NCI-H2171 treated with DMSO at 0.1 percent for 48 hours (cell line): ENCODE data around the gene FGGY.

Source experiments
- DNase-seq: peaks from one replicate; lab custom pipeline; 2025; lab: John Stamatoyannopoulos, UW

Gene FGGY

DNA sequence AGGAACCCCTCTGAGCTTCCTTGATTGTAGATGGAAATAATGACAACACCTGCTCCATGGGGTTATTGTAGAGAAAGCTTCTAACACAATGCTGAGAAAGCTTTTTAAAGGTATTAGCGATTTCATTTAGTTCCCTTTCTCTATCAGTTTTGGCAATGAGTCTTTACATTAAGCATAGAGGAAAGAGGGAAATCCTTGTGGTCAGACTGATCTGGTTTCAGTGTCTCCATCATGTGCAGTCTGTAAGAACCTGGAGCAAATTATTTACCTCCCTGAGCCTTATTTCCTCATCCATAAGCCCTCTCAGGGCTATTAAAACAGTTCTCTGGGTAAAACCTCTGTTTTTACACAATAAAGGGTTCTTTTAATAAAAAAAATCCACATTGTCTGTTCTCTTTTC lies 87.5 kb downstream of the FGGY start:
- DNase-seq = no peak

- DNase-seq = no peak
Measured at GRCh38 chr1:59388191-59388590, 91.3 kb downstream of the FGGY start.

DNA sequence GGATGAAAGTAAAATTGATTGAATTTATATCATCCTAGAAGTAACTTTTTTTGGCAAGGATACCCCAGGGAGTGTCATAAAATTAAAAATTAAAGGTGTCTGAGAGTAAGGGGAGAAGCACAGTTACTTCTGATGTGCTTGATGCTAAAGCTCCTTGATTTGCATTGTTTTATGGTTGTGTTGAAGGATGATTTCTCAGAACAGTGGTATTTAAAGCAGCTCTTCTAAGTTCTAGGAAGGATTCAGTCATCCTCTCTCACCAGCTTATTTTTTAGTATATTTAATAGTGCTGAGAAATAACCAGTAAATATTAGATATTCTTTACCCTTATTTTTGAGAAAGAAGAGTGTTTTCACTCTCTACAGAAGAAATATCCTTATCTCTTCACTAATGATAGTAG lies 93.0 kb downstream of the FGGY start:
- no peak for DNase-seq

DNA sequence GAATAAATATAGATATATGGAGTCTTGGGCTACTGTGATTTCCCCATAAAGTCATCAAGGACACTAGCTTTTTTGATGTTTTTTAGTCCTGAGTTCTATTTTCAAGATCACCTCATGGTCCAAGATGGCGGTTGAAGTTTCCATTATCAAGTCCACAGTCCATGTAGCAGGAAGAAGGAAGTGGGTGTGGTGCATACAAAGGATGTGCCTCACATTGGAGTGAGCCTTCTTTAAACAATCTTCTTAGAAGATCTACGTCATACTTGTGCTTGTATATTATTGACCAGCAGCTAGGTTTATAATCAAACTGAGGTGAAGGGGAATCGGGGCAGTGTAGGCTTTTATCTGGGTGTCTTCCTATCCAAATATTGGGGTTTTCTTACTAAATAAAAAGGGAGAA lies 93.4 kb downstream of the FGGY start:
- DNase-seq = no peak

DNA sequence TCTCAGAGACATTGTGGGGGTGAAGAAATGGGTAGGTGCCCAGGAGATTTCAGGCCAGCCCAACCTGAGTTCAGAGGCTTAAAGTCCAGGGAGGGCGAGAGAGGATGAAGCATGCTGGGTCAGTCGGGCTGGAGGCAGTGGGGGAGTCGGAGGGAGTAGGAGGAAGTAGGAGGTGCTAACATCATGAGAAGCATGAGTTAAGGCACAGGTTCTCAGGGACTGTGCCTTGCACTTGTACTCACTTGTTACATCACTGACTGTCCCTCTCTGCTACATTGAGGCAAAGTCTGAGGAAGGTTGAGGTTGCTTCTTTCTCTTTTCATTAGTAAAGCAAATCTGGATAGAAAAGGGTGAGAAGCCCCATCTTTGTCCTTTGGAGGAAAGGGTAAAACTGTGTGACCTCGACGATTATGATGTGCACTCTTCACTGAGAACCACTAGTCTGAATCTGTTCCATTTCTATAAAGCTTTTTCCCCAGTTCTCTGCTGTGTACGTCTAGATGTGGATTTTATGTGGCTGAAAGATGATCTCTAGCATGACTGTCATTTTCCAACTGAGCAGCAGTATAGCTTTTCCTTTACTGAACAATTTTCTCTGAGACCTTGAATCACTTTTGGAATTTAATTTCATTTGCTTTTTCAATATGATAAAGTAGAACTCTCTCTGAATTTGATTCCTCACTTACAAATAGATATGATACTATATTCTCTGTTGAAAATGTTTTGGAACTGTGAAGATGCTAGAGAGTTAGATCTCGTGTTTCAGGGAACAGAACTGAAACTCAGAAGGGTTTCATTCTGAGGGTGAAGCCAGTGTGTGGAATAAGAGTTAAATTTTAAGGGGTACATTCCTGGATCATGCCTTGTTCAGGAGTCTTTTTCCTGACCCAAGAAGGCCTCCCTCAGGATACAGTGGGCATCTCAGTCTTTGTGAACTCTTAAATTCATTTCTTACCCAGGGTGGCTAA lies 94.6 kb downstream of the FGGY start:
- peak; percentile 39 for DNase-seq

DNA sequence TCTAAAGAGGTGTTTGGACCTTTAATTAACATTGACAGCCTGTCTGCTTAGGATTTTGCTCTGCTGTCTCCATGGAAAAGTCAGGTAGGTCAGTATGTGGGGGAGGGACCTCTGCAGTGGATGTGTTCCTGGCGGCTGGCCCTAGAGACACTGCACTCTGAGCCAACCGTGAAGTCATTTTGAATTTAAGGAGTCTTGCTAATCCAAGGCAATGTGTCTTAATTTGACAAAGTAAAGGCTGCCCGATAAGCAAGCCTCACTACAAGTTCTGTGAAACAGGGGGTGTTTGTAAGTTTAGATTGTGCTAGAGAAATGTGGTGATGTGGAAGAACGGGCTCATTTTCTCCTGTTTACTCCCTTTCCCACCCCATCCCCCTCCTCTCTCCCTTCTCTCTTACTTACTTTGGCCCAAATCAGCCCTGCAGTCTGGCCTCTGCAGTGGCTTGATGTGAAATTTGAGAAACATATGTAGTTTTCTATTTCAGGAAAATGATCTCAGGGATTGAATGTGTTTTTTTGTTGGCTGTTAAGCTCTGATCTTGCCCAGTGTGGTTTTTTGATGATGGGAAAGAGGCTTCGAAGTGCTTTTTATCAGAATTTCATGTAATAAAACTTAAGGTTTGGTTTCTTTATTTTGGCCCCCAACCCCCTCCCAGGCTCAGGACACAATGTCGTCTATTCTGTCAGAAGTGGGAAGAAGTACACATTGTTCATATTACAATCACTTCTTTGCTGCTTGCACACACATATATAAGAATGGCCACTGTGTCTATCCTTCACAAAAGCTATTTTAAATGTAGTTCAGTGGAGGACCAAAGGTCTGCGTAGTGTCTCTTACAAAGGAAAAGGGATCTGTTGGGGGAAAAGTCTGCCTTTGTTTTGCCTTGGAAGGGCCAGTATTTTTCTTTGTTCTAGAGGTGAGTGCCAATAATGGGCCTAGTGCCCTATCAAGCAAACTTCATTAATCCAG lies 96.6 kb downstream of the FGGY start:
- DNase-seq = peak; percentile 95

- DNase-seq = no peak
Measured at GRCh38 chr1:59394706-59395425, 98.0 kb downstream of the FGGY start.

GRCh38 chr1:59396387-59396786 lies 99.5 kb downstream of the FGGY start:
- DNase-seq = no peak

DNA sequence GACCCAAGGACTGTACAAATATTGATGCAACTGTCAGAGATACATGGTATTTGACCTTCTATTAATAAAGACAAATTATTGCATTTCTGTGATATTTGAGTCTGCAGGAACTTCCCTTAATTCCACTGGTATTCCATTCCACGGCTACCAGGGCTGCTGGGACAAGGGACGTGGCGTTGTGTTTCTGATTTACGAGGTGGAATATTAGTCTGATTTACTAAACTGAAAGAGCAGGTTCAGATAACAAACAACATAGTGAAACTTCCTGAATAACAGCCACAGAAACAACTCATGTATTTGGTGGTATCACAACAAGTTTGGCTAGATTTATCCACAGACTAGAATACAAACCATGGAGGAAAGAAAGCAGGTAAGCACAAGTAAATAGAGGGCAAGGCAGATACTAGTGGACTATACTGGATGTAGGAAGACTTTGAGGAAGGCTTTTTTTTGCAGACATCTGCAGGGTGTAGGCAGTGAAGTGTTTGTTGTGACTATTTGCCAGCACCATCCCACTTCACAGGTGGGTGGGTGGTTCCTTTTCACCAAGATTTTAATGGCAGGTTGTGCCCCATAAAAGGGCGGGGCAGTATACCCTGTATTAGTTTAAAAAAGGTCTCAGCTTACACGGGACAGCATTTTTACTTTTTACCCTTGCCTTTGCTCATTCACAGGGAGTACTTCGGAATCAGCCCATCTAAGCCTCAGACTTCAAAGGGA lies 100.4 kb downstream of the FGGY start:
- DNase-seq = no peak

DNA sequence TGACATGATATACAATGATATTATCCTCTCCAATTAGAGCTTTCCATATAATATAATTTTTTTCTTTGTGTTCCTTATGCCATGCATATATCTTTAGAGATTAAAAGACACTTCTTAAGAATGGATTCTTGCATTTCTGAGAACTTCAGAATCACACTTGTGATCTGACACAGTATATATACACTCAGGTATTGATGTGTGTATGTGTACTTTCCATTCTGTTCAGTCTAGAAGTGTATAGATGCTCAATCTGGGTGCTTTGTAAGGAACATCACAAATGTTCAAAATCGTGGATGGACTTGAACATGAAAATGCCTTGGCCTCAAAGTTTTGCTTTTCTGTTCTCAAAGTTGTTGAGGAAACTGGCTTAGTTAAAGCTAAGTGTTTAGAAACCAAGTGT lies 102.7 kb downstream of the FGGY start:
- no peak for DNase-seq

DNA sequence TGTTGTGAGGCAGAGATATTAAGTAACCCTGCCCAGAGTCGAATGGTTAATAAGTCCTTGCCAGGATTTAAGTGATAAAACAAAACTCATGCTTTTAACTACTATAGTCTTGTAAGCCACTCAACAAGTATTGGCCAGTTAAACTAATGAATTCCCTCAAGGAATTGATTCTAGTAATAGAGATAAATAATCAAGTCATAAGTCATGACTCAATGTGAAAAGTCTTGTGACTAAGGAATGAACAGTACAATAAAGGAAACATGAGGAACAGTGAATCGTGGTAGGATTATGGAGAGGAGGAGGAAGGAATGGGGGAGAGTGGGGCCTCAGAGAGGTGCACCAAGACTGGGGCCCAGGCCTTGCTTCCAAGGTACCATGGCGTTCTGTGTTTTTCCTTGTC lies 104.7 kb downstream of the FGGY start:
- DNase-seq = no peak

DNA sequence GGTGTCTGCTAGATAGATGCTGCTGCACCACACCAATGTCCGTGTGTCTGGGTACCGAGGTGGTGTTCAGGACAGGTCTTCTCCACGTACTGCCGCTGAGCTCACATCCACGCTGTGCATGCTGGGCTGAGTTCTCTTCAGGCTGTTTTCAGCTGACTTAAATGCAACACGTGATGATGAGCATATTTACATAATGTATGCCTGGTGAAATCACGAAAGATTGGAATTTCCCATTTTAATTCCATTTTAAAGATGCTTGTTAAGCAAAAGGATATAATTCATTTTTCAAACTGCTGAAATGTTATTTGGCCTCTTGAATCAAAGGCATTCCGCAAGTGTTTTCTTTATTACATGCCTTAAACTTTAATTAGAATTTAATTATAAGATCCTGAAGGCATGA lies 107.9 kb downstream of the FGGY start:
- DNase-seq = no peak

DNA sequence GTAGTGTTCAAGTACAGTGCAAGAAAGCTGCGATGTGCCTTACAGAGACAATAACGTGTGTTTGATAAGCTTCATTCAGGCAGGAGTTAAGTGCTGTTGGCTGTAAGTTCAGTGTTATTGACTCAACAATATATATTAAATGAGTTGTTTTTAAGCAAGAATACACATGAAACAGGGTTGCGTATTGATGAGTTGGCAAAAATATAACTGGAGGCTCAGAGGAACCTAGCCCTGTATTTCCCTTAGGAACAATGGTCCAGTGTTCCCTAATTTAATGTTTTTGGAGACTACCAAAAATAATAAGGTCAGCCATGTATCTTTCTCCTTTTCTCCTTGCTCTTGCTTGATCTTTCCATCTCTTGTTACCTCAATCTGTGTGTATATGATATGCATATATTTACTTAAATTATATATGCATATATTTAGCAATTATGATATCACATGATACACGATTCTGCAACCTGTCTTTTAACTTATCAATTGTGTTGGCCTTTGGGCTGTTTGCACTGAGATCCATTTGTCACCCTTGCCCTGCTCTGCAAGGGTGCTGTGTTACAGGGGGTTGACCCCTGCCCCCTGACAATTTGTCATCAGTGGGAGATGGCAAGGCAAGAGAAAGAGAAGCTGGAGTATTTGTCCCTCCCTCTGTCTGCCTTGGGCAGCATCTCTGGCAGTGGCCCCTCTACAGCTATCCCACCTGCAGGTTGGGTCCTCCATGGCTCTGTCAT lies 109.7 kb downstream of the FGGY start:
- no peak for DNase-seq

DNA sequence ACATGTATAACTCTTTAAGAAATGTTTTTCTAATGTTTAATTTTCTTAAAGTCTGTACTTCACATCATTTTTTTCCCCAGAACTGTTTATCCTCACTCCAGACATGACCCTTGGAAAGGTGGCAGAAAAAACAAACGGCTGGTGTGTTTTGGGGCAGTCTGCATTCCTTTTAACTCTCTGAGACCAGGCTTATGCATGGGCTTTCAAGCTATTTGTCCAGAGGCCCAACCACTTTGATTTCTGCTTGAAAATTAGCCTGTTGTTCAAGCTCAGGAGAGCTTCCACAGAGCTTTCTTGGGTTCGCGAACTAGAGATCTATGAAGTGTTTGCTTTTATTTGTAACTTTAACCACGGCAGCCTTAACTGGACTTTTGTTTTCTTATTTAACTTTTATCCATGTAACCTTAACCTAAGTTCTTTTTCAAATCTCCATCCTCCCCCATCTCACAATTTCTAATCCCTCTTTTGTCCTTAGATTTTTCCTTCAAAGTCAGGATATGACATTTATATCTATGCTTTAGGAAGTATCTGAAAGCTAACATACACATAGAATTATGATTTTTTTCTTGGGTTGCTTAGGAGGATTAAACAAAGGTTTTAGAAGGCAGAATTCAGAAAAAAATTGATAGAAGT lies 111.8 kb downstream of the FGGY start:
- no peak for DNase-seq

- no peak for DNase-seq
Measured at GRCh38 chr1:59409549-59409948, 112.7 kb downstream of the FGGY start.

- no peak for DNase-seq
Measured at GRCh38 chr1:59409986-59410385, 113.1 kb downstream of the FGGY start.

- no peak for DNase-seq
Measured at GRCh38 chr1:59410457-59410856, 113.6 kb downstream of the FGGY start.

- no peak for DNase-seq
Measured at GRCh38 chr1:59411147-59411546, 114.3 kb downstream of the FGGY start.

GRCh38 chr1:59412718-59413326 lies 115.9 kb downstream of the FGGY start:
- DNase-seq = peak; percentile 25

- DNase-seq = no peak
Measured at GRCh38 chr1:59413327-59413720, 116.4 kb downstream of the FGGY start.
